Liver (tissue), 9 donors: Measurements from ENCODE around the gene HOXC10. TPM values are rescaled to one million over a fixed set of nuclear protein-coding genes. Genes with fewer than 3 reads are reported as not detected.

Experiments used
- DNase-seq: peaks from one replicate; pipeline ENCODE4 v3.0.0-alpha.2; 2017; ENCODE audit warnings: low spot score
- H3K27ac ChIP-seq, 2 donors: one replicate each; pipeline ENCODE4 v1.7.0; 2013; ENCODE audit warnings: inconsistent platforms in 2 of 2, low read length in 2 of 2, control low read depth in 1 of 2, low read depth in 1 of 2, mild to moderate bottlenecking in 1 of 2
- H3K27me3 ChIP-seq, 4 donors: one replicate each; pipeline versions ENCODE4 v1.6.1 to v1.7.0; 2013; ENCODE audit warnings: low read length in 3 of 4, inconsistent platforms in 1 of 4, mild to moderate bottlenecking in 1 of 4, moderate library complexity in 1 of 4; ENCODE audit not compliant: control insufficient read depth in 4 of 4, insufficient read depth in 4 of 4
- H3K36me3 ChIP-seq, 4 donors: one replicate each; pipeline versions ENCODE4 v1.6.1 to v1.7.0; 2013; ENCODE audit warnings: low read length in 3 of 4, mild to moderate bottlenecking in 3 of 4, low read depth in 1 of 4, moderate library complexity in 1 of 4; ENCODE audit not compliant: control insufficient read depth in 4 of 4, insufficient read depth in 3 of 4
- H3K4me1 ChIP-seq, 4 donors: one replicate each; pipeline versions ENCODE4 v1.6.1 to v1.7.0; 2013; ENCODE audit warnings: low read length in 3 of 4, mild to moderate bottlenecking in 3 of 4, moderate library complexity in 1 of 4; ENCODE audit not compliant: control insufficient read depth in 4 of 4, insufficient read depth in 4 of 4
- H3K4me3 ChIP-seq, 3 donors: one replicate each; pipeline versions ENCODE4 v1.6.1 to v1.7.0; 2013; ENCODE audit warnings: low read length in 3 of 3, control low read depth in 1 of 3, low read depth in 1 of 3, mild to moderate bottlenecking in 1 of 3
- H3K9ac ChIP-seq, 2 donors: one replicate each; pipeline ENCODE4 v1.7.0; 2013; ENCODE audit warnings: low read length in 2 of 2, mild to moderate bottlenecking in 2 of 2, moderate library complexity in 2 of 2, control low read depth in 1 of 2, low read depth in 1 of 2
- H3K9me3 ChIP-seq, 4 donors: one replicate each; pipeline versions ENCODE4 v1.6.1 to v1.7.0; 2013; ENCODE audit warnings: low read length in 3 of 4; ENCODE audit not compliant: control insufficient read depth in 4 of 4
- ATF3 ChIP-seq: IDR thresholded peaks from 2 replicates; pipeline ENCODE4 v1.6.1; 2016; ENCODE audit warnings: antibody characterized with exemption
- CTCF ChIP-seq: fragments of 150-350 bp; IDR thresholded peaks from 2 replicates; pipeline ENCODE4 v1.5.1; 2017; ENCODE audit warnings: improper control_type of control experiment, low read depth, low read length; ENCODE audit not compliant: missing input control
- EGR1 ChIP-seq, 2 donors: IDR thresholded peaks; 2 replicates each; pipeline ENCODE4 v1.6.1; 2016 to 2018; ENCODE audit warnings: antibody characterized with exemption in 2 of 2, low read depth in 2 of 2
- FOXA1 ChIP-seq: IDR thresholded peaks from 2 replicates; pipeline ENCODE4 v1.6.1; 2016; ENCODE audit warnings: antibody characterized with exemption
- FOXA2 ChIP-seq: IDR thresholded peaks from 2 replicates; pipeline ENCODE4 v1.6.1; 2016; ENCODE audit warnings: antibody characterized with exemption
- GABPA ChIP-seq, 2 donors: IDR thresholded peaks in 1 of 2; conservative IDR thresholded peaks in 1 of 2; 2 replicates each; pipeline ENCODE4 v1.6.1; 2016; ENCODE audit warnings: antibody characterized with exemption in 2 of 2, mild to moderate bottlenecking in 1 of 2, moderate library complexity in 1 of 2
- HNF4A ChIP-seq, 2 donors: conservative IDR thresholded peaks; 2 replicates each; pipeline ENCODE4 v1.6.1; 2016; ENCODE audit warnings: antibody characterized with exemption in 2 of 2, mild to moderate bottlenecking in 2 of 2
- HNF4G ChIP-seq: IDR thresholded peaks from 2 replicates; pipeline ENCODE4 v1.6.1; 2016; ENCODE audit warnings: antibody characterized with exemption
- JUND ChIP-seq, 2 donors: IDR thresholded peaks; 2 replicates each; pipeline ENCODE4 v1.6.1; 2016; ENCODE audit warnings: antibody characterized with exemption in 2 of 2
- MAX ChIP-seq: IDR thresholded peaks from 2 replicates; pipeline ENCODE4 v1.6.1; 2016; ENCODE audit warnings: antibody characterized with exemption
- NR2F2 ChIP-seq: IDR thresholded peaks from 2 replicates; pipeline ENCODE4 v1.6.1; 2016; ENCODE audit warnings: antibody characterized with exemption
- RAD21 ChIP-seq, 2 donors: IDR thresholded peaks; 2 replicates each; pipeline ENCODE4 v1.6.1; 2016; ENCODE audit warnings: antibody characterized with exemption in 2 of 2, mild to moderate bottlenecking in 2 of 2
- REST ChIP-seq: IDR thresholded peaks from 2 replicates; pipeline ENCODE4 v1.6.1; 2016; ENCODE audit warnings: antibody characterized with exemption, mild to moderate bottlenecking
- RXRA ChIP-seq, 2 donors: IDR thresholded peaks; 2 replicates each; pipeline ENCODE4 v1.6.1; 2017 to 2018; ENCODE audit warnings: antibody characterized with exemption in 2 of 2, mild to moderate bottlenecking in 1 of 2
- SP1 ChIP-seq: IDR thresholded peaks from 2 replicates; pipeline ENCODE4 v1.6.1; 2018; ENCODE audit warnings: antibody characterized with exemption, mild to moderate bottlenecking
- TAF1 ChIP-seq: conservative IDR thresholded peaks from 2 replicates; pipeline ENCODE4 v1.6.1; 2016; ENCODE audit warnings: antibody characterized with exemption, mild to moderate bottlenecking
- YY1 ChIP-seq: IDR thresholded peaks from 2 replicates; pipeline ENCODE4 v1.6.1; 2016; ENCODE audit warnings: antibody characterized with exemption, mild to moderate bottlenecking
- ZBTB33 ChIP-seq: IDR thresholded peaks from 2 replicates; pipeline ENCODE4 v1.6.1; 2016; ENCODE audit warnings: antibody characterized with exemption
- WGBS: extraction: QIAGEN DNeasy Blood & Tissue Kit; methylation state at CpG from one replicate; pipeline ENCODE4 v1.1.7; 2013; 5-methylcytosine and 5-hydroxymethylcytosine counted together
- polyA plus RNA-seq, 2 donors: library from polyadenylated mRNA; stranded (reverse) in 1 of 2; unstranded in 1 of 2; fragments of 200-250 nt in 1 of 2; fragments of >200 nt in 1 of 2; fragmentation: Nextera tagmentation in 1 of 2; extraction: Ambion mirVana in 1 of 2; gene quantifications; one replicate each; pipeline versions ENCODE4 v1.2.1 to v1.2.3, GENCODE V29; 2013 to 2015
- total RNA-seq, 2 donors: library from RNA; depleted of rRNA; stranded (reverse); fragments of >200 nt; gene quantifications; one replicate each; pipeline ENCODE4 v1.2.3, GENCODE V29; 2014
- donor health status: healthy.
- donor health status: healthy.
- donor health status: healthy.
- donor health status: healthy.
- donor health status: healthy.

HOXC10 gene
- total and polyA plus RNA-seq, 4 donors: not detected

- no peaks in the 10 kb centered on the region for H3K36me3 ChIP-seq
- peaks cover 7 to 38% (median 22%) of the 10 kb centered on the region in 4 donors for H3K27me3 ChIP-seq
- H3K4me1 ChIP-seq: no peaks in the 10 kb centered on the region
- no peaks in the 10 kb centered on the region for H3K9me3 ChIP-seq
- DNase-seq: no peak
- TF ChIP-seq EGR1 (IDR thresholded peaks at IDR 0.05; ENCODE audit: low read depth in 2 of 2): no peak
- no peak for TF ChIP-seq CTCF
- no peak for TF ChIP-seq HNF4G
- no peak for TF ChIP-seq GABPA (IDR thresholded peaks at IDR 0.05 in 1 of 2, conservative IDR thresholded peaks at IDR 0.05 in 1 of 2)
- no peak for TF ChIP-seq JUND (IDR thresholded peaks at IDR 0.05)
- TF ChIP-seq ATF3: no peak
- TF ChIP-seq MAX: no peak
- WGBS: 10% methylated on average over 2 of the region's 2 CpGs
- H3K9ac ChIP-seq: no peak overlapping the region
- no peak overlapping the region for H3K27ac ChIP-seq
- H3K4me3 ChIP-seq: no peak overlapping the region
Observed at GRCh38 chr12:53942467-53942997, 42.4 kb upstream of the HOXC10 start.

- Histone ChIP-seq H3K4me3 (no peak overlapping the region), H3K27me3 (peaks cover 3 to 35% (median 28%) of the 10 kb centered on the region in 4 donors), H3K27ac (no peak overlapping the region), H3K36me3 (no peaks in the 10 kb centered on the region), H3K9me3 (no peaks in the 10 kb centered on the region), H3K9ac (no peak overlapping the region), H3K4me1 (no peaks in the 10 kb centered on the region)
- no peak for DNase-seq
- 22% methylated on average over 4 of the region's 4 CpGs for WGBS
- no peak for TF ChIP-seq SP1
- no peak for TF ChIP-seq ZBTB33
- no peak for TF ChIP-seq FOXA2
- no peak for TF ChIP-seq RAD21 (IDR thresholded peaks at IDR 0.05)
- TF ChIP-seq NR2F2: no peak
- TF ChIP-seq HNF4A (conservative IDR thresholded peaks at IDR 0.05): no peak
- no peak for TF ChIP-seq YY1
- no peak for TF ChIP-seq TAF1
- no peak for TF ChIP-seq RXRA (IDR thresholded peaks at IDR 0.05)
- TF ChIP-seq GABPA (IDR thresholded peaks at IDR 0.05 in 1 of 2, conservative IDR thresholded peaks at IDR 0.05 in 1 of 2): no peak
- no peak for TF ChIP-seq REST
- no peak for TF ChIP-seq ATF3
- no peak for TF ChIP-seq FOXA1
- no peak for TF ChIP-seq MAX
- TF ChIP-seq JUND (IDR thresholded peaks at IDR 0.05): no peak
- TF ChIP-seq HNF4G: no peak
- TF ChIP-seq CTCF: no peak
- no peak for TF ChIP-seq EGR1 (IDR thresholded peaks at IDR 0.05; ENCODE audit: low read depth in 2 of 2)
Observed at GRCh38 chr12:53944209-53944608, 40.7 kb upstream of the HOXC10 start.
